Fibroblast of lung (primary cell): ENCODE measurements around the gene NDUFAF8. TPM values are rescaled to one million over a fixed set of nuclear protein-coding genes. Genes with fewer than 3 reads are reported as not detected.

Source experiments
- DNase-seq, 2 donors: peaks; one replicate each; pipeline versions ENCODE4 v3.0.0 to v3.0.0-alpha.2; 2010; ENCODE audit warnings: low read depth in 2 of 2
- H2AFZ ChIP-seq: 2 replicates; pipeline ENCODE4 v1.5.1; 2012; ENCODE audit warnings: low read length, control low read depth, inconsistent platforms
- H3K27ac ChIP-seq: 2 replicates; pipeline ENCODE4 v1.5.1; 2011; ENCODE audit warnings: low read length, control low read depth; ENCODE audit not compliant: insufficient read depth
- H3K27me3 ChIP-seq: 2 replicates; pipeline ENCODE4 v1.5.1; 2011; ENCODE audit warnings: mild to moderate bottlenecking, low read length; ENCODE audit not compliant: control insufficient read depth, insufficient read depth
- H3K36me3 ChIP-seq: 2 replicates; pipeline ENCODE4 v1.5.1; 2011; ENCODE audit warnings: low read length; ENCODE audit not compliant: control insufficient read depth, insufficient read depth
- H3K4me1 ChIP-seq: 2 replicates; pipeline ENCODE4 v1.5.1; 2011; ENCODE audit warnings: low read length; ENCODE audit not compliant: control insufficient read depth, insufficient read depth; ENCODE audit errors: extremely low read depth
- H3K4me2 ChIP-seq: 2 replicates; pipeline ENCODE4 v1.5.1; 2011; ENCODE audit warnings: low read length, control low read depth; ENCODE audit not compliant: insufficient read depth; ENCODE audit errors: extremely low read depth
- H3K4me3 ChIP-seq, 4 experiments: fragments of 200-600 bp in 1 of 4; sonication (generic) in 1 of 4; replicated peaks in 1 of 4; 2 replicates each; pipeline ENCODE4 v1.5.1; 2011 to 2016; ENCODE audit warnings: low read length in 4 of 4, low read depth in 3 of 4, mild to moderate bottlenecking in 3 of 4, control low read depth in 2 of 4, inconsistent platforms in 1 of 4, mixed read lengths in 1 of 4; ENCODE audit not compliant: insufficient read depth in 1 of 4; ENCODE audit errors: control extremely low read depth in 1 of 4
- H3K79me2 ChIP-seq: 2 replicates; pipeline ENCODE4 v1.5.1; 2012; ENCODE audit warnings: mild to moderate bottlenecking, low read length, inconsistent platforms; ENCODE audit not compliant: control insufficient read depth, insufficient read depth
- H3K9ac ChIP-seq: 2 replicates; pipeline ENCODE4 v1.5.1; 2011; ENCODE audit warnings: mild to moderate bottlenecking, low read length, control low read depth; ENCODE audit not compliant: insufficient read depth
- H3K9me3 ChIP-seq: 2 replicates; pipeline ENCODE4 v1.5.1; 2012; ENCODE audit warnings: low read depth, low read length; ENCODE audit not compliant: control insufficient read depth, insufficient read depth
- H4K20me1 ChIP-seq: 2 replicates; pipeline ENCODE4 v1.5.1; 2011; ENCODE audit warnings: low read length; ENCODE audit not compliant: control insufficient read depth, insufficient read depth; ENCODE audit errors: extremely low read depth
- CTCF ChIP-seq, 2 donors: IDR thresholded peaks in 1 of 2; conservative IDR thresholded peaks in 1 of 2; 1 replicate in 1 of 2; 2 replicates in 1 of 2; pipeline ENCODE4 v1.5.1; 2011 to 2012; ENCODE audit warnings: low read length in 2 of 2, control low read depth in 1 of 2, inconsistent platforms in 1 of 2, low read depth in 1 of 2, mild to moderate bottlenecking in 1 of 2
- EZH2 ChIP-seq: IDR thresholded peaks from 2 replicates; pipeline ENCODE4 v1.5.1; 2012; ENCODE audit warnings: low read length, control low read depth, mild to moderate bottlenecking; ENCODE audit errors: missing control alignments
- polyA plus RNA-seq, 2 donors: library from polyadenylated mRNA; depleted of rRNA in 1 of 2; stranded (reverse) in 1 of 2; unstranded in 1 of 2; fragments of >200 nt; gene quantifications; 2 replicates each; pipeline ENCODE4 v1.2.1, GENCODE V29; 2011 to 2012; ENCODE audit warnings: missing spikeins in 1 of 2
- total RNA-seq: library from RNA; depleted of rRNA; stranded (reverse); fragments of >200 nt; gene quantifications from 2 replicates; pipeline ENCODE4 v1.2.1, GENCODE V29; 2014

The NDUFAF8 gene
- total and polyA plus RNA-seq, 2 donors (not counting 1 experiment from before 2014, with no cell fraction given), result 41.9 to 102 TPM

- DNase-seq, result no peak
- Histone ChIP-seq H3K9ac (peak overlapping the region; percentile 77), H2AFZ (no peak overlapping the region), H3K4me1 (peaks cover 7% of the 10 kb centered on the region), H3K79me2 (peaks cover 40% of the 10 kb centered on the region), H3K9me3 (no peaks in the 10 kb centered on the region), H3K4me3 (peak overlapping the region; percentile 73 to 91 (median 82)), H3K4me2 (peak overlapping the region; percentile 67), H3K36me3 (peaks cover 12% of the 10 kb centered on the region), H3K27me3 (no peaks in the 10 kb centered on the region), H4K20me1 (no peaks in the 10 kb centered on the region), H3K27ac (peak overlapping the region; percentile 59)
- TF ChIP-seq EZH2 (no peak), CTCF (conservative IDR thresholded peaks at IDR 0.05 in 1 of 2, IDR thresholded peaks at IDR 0.05 in 1 of 2; ENCODE audit: low read depth in 1 of 2, low read length in 2 of 2) (no peak)
Measured at GRCh38 chr17:81239714-81240555, 817 bp downstream of the NDUFAF8 start.

- peaks cover 40% of the 10 kb centered on the region for H3K79me2 ChIP-seq
- H3K9me3 ChIP-seq, result no peaks in the 10 kb centered on the region
- no peak overlapping the region for H3K27ac ChIP-seq
- DNase-seq, result no peak
- H3K36me3 ChIP-seq, result peaks cover 16% of the 10 kb centered on the region
- H3K4me3 ChIP-seq, result peak overlapping the region in 1 of 4 experiments; percentile 73
- peaks cover 7% of the 10 kb centered on the region for H3K4me1 ChIP-seq
- H4K20me1 ChIP-seq, result no peaks in the 10 kb centered on the region
- H3K27me3 ChIP-seq, result no peaks in the 10 kb centered on the region
- peak overlapping the region; percentile 25 for H3K4me2 ChIP-seq
- TF ChIP-seq EZH2 (no peak), CTCF (conservative IDR thresholded peaks at IDR 0.05 in 1 of 2, IDR thresholded peaks at IDR 0.05 in 1 of 2; ENCODE audit: low read depth in 1 of 2, low read length in 2 of 2) (no peak)
- no peak overlapping the region for H2AFZ ChIP-seq
- no peak overlapping the region for H3K9ac ChIP-seq
Measured at GRCh38 chr17:81240761-81241160, 1.6 kb downstream of the NDUFAF8 start.

GRCh38 chr17:81241203-81241602 lies 2.1 kb downstream of the NDUFAF8 start:
- Histone ChIP-seq H4K20me1 (no peaks in the 10 kb centered on the region), H3K79me2 (peaks cover 40% of the 10 kb centered on the region), H2AFZ (no peak overlapping the region), H3K9me3 (no peaks in the 10 kb centered on the region), H3K9ac (no peak overlapping the region), H3K4me3 (no peak overlapping the region), H3K4me1 (peaks cover 7% of the 10 kb centered on the region), H3K27me3 (no peaks in the 10 kb centered on the region), H3K36me3 (peaks cover 15% of the 10 kb centered on the region), H3K4me2 (no peak overlapping the region), H3K27ac (no peak overlapping the region)
- no peak for DNase-seq
- TF ChIP-seq CTCF (conservative IDR thresholded peaks at IDR 0.05 in 1 of 2, IDR thresholded peaks at IDR 0.05 in 1 of 2; ENCODE audit: low read depth in 1 of 2, low read length in 2 of 2) (no peak), EZH2 (no peak)
